Cardiac fibroblast (primary cell): Measurements from ENCODE around the gene PRSS38.

Experiments used
- DNase-seq, 2 donors: peaks; one replicate each; pipeline versions ENCODE4 v3.0.0 to v3.0.0-alpha.2; 2010; ENCODE audit warnings: low read depth in 2 of 2
- H3K4me3 ChIP-seq, 2 donors: replicated peaks in 1 of 2; 1 replicate in 1 of 2; 2 replicates in 1 of 2; pipeline ENCODE4 v1.5.1; 2011; ENCODE audit warnings: low read depth in 2 of 2, low read length in 2 of 2, mild to moderate bottlenecking in 2 of 2, moderate library complexity in 1 of 2
- CTCF ChIP-seq: IDR thresholded peaks from one replicate; pipeline ENCODE4 v1.5.1; 2011; ENCODE audit warnings: low read depth, mild to moderate bottlenecking, low read length, inconsistent platforms

Gene PRSS38

GRCh38 chr1:227778401-227778947 is 37.0 kb upstream of the PRSS38 start:
- H3K4me3 ChIP-seq, result no peak overlapping the region
- no peak for TF ChIP-seq CTCF
- DNase-seq, result no peak

GRCh38 chr1:227779021-227779441 is 36.4 kb upstream of the PRSS38 start:
- no peak overlapping the region for H3K4me3 ChIP-seq
- TF ChIP-seq CTCF, result no peak
- DNase-seq, result no peak

- no peak for TF ChIP-seq CTCF
- H3K4me3 ChIP-seq, result no peak overlapping the region
- DNase-seq, result no peak
These were observed 35.8 kb upstream of the PRSS38 start for GRCh38 chr1:227779685-227780084.

- TF ChIP-seq CTCF, result no peak
- no peak overlapping the region for H3K4me3 ChIP-seq
- DNase-seq, result no peak
These were observed 35.1 kb upstream of the PRSS38 start for GRCh38 chr1:227780101-227781044.

- TF ChIP-seq CTCF, result no peak
- DNase-seq, result no peak
- H3K4me3 ChIP-seq, result no peak overlapping the region
These were observed 34.1 kb upstream of the PRSS38 start for GRCh38 chr1:227781314-227781930.

- DNase-seq, result no peak
- no peak overlapping the region for H3K4me3 ChIP-seq
- TF ChIP-seq CTCF, result no peak
These were observed 33.2 kb upstream of the PRSS38 start for GRCh38 chr1:227782226-227782625.
